HG02973 (cell line): Measurements from ENCODE around the gene SLCO4A1.

Source experiments
- ATAC-seq: cut with Tn5 transposase; IDR thresholded peaks from one replicate; pipeline ENCODE4 v1.9.1; 2021; ENCODE audit warnings: moderate library complexity; ENCODE audit not compliant: unreplicated experiment

SLCO4A1 gene

GRCh38 chr20:62696989-62697388 lies 54.7 kb downstream of the SLCO4A1 start:
- ATAC-seq = no peak

DNA sequence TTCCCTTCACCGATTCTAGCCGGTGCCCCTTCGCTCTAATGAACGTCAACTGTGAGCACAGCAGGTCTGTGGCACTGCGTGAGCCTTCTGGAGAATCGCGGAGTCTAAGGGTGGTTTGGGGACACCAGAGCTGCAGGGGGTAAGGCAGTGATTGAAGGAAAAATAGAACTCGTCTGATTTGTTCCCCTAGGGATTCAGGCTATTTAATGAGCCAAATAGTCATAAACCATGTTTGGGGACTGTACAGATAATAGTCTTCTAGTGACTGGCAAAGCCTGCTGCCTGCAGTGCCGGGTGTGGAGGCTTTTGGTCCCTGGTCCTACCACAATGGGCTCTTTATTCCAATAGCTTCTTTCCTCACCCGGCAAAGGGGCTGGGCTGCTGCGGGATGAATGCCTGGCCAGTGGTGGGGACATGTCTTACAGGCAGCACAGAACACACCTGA lies 55.2 kb downstream of the SLCO4A1 start:
- ATAC-seq = no peak

- no peak for ATAC-seq
These were observed 55.9 kb downstream of the SLCO4A1 start for GRCh38 chr20:62698231-62698630.

DNA sequence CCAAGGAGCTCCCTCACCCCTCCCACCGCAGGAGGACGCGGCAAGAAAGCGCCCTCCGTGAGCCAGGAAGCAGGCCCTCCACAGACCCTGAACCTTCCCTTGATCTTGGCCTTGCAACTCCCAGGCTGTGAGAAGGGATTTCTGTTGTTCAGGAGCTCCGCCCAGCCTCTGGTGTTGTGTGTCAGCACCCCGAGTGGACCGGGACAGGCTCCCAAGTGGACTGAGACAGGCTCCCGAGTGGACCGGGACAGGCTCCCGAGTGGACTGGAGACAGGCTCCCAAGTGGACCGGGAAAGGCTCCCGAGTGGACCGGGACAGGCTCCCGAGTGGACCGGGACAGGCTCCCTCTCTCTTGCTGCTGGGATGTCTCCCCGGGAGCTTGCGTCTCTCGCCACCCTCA lies 57.0 kb downstream of the SLCO4A1 start:
- no peak for ATAC-seq

- no peak for ATAC-seq
These were observed 57.4 kb downstream of the SLCO4A1 start for GRCh38 chr20:62699741-62700140.

DNA sequence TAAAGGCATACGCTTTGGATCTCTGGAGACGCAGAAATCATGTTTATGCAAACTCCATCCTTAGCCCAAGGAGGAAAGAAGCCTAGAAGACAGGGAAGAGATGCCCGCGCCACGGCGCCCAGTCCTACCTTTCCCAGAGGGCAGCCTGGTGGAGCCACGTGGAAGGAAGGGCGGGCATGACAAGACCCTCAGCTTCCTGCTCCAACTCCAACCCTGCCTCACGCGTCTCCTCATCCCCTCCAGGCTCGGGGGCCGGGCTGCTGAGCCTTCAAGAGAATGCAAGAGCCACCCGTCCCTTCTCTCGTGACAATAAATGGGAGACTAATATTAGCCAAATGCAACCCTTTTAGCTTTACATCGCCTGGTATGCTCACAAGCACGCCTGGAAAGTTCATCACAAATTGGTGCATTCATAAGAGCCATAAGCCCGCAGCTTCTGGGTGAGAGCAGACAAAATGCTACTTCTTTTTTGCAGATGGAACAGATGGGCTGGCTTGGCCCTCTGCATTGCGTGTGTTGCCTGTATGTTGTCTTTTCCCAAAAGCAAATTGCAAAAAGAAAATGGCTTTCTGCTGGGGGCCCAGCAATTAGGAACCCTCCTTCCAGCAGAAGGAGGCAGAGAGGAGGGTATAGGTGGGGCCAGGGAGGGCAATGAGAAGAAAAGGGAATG lies 58.1 kb downstream of the SLCO4A1 start:
- no peak for ATAC-seq

GRCh38 chr20:62701161-62702012 lies 59.1 kb downstream of the SLCO4A1 start:
- no peak for ATAC-seq

- no peak for ATAC-seq
These were observed 59.7 kb downstream of the SLCO4A1 start for GRCh38 chr20:62702013-62702300.

DNA sequence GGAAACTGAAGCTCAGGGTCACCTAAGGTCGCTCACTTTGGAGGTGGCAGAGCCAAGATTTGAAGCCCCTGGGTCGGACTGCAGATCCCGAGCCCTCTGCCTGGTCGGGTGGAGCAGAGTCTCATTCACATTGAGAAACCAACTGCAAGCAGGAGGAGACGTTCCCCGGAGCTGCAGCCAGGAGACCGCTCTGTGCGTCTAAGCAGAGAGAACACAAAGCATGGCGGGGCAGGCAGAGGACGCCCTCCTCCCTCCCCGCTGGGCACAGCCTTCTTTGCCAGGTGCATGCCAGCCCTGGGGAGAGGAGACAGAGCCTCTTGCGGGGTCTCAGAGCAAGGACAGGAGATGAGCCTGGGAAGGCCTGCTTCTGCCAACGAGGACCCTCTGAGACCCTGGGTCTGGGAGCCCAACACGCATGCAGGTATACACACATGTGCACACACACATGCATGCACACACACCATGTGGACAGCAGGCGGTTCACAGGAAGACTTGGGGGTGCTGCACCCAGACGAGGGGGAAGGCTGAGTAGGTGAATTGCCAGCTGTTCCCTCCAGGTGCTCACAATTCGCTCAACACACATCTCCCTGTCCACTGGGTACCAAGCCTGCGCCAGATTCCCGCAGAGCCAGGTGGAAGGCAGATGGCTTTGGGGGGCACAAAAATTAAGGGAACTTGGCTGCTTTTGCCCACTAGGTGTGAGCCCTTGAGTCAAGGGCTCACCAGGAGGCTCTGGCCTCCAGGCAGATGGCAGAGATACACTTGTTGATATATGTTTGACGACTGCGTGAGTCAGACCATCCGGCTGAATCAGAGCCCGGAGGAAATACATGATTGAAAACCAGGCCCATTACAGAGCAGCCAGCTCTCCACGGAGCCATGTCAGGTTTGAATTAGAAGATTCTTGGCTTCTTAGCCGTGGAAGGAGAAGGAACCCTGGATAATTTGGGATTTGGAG lies 60.9 kb downstream of the SLCO4A1 start:
- ATAC-seq = no peak

DNA sequence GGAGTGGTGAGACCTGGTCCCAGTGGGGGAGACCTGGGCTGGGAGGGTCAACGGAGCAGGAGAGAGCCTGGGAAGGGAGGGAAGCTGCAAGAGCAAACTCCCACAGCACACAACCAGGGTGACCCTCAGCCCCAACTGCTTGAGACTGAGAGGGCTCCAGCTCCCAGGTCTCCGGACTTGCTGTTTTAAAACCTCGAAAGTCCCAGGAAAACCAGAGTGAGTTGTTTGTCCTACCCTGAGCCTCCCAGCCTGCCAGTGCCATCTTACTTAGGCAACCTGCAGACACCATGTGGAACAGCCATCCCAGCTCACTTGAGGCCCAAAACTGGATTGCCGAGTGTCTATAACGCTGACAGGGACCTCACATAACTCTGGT lies 61.5 kb downstream of the SLCO4A1 start:
- no peak for ATAC-seq

GRCh38 chr20:62704341-62704948 lies 62.1 kb downstream of the SLCO4A1 start:
- ATAC-seq = no peak

- ATAC-seq = no peak
These were observed 63.3 kb downstream of the SLCO4A1 start for GRCh38 chr20:62705627-62706026.

GRCh38 chr20:62706344-62706743 lies 64.0 kb downstream of the SLCO4A1 start:
- ATAC-seq = no peak

- ATAC-seq = no peak
These were observed 64.6 kb downstream of the SLCO4A1 start for GRCh38 chr20:62706857-62707256.

DNA sequence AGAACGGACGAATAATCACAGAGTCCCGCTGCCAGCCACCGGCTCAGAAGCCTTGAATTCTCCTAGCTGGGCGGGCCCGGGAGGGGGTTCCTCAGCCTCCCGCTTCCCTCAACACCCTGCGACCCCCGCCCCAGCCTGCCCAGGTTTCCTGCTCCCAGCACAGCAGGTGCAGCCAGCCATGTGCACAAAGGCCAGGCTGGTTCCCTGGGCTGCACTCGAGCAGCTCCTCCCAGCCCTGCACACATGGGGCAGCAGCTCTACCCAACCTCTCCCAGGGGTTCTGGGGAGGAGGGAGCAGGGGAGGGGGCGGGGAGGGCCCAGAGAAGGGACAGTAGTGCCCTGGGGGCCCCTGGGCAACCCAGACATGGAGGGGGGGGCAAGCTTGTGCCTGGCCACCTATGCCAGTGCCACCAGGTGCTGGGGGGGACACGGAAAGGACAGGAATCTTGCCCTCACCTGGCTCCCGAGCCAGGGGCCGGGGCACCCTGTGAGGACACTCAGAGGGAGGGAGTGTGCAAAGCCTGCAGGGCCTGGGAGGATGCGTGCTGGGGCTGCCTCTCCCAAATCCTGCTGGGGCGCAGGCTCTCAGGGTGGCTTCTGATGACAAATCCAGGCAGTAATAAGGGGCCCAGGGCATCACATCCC lies 65.1 kb downstream of the SLCO4A1 start:
- no peak for ATAC-seq

GRCh38 chr20:62707921-62708521 lies 65.7 kb downstream of the SLCO4A1 start:
- no peak for ATAC-seq

DNA sequence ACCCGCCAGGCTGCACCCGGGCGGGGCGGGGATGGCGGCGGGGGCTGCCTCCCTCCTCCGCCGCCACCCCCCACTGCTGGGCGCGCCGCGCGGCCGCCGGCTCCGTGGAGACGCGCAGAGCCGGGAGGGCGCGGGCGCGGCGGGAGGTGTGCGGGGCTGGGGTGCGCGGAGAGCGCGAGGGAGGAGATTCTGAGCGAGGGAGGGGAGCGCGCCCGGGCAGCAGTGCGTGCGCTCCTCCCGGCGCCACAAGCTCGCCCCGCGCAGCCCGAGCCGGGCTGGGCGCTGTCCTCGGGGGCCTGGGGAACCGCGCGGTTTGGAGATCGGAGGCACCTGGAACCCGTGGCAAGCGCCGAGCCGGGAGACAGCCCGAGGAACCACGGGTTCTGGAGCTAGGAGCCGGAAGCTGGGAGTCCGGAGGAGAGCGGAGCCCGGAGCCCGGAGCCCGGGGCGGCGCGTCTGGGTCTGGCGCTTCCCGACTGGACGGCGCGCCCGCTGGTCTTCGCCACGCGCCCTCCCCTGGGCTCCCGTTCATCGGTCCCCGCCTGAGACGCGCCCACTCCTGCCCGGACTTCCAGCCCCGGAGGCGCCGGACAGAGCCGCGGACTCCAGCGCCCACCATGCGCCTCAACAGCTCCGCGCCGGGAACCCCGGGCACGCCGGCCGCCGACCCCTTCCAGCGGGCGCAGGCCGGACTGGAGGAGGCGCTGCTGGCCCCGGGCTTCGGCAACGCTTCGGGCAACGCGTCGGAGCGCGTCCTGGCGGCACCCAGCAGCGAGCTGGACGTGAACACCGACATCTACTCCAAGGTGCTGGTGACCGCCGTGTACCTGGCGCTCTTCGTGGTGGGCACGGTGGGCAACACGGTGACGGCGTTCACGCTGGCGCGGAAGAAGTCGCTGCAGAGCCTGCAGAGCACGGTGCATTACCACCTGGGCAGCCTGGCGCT lies 66.6 kb downstream of the SLCO4A1 start, which contains the start of gene NTSR1:
Gene NTSR1, plus strand, starts transcription at position 246 of the 946 bp plus-strand sequence. Its CDS starts 372 bp downstream, at position 618.
- ATAC-seq = no peak

GRCh38 chr20:62709537-62709905 lies 67.2 kb downstream of the SLCO4A1 start:
- ATAC-seq = no peak
